ENCODE measurements around the gene PLAU.
A peak's percentile ranks its signal among the peaks of the same experiment; 100 is the strongest.

PLAU gene

DNA sequence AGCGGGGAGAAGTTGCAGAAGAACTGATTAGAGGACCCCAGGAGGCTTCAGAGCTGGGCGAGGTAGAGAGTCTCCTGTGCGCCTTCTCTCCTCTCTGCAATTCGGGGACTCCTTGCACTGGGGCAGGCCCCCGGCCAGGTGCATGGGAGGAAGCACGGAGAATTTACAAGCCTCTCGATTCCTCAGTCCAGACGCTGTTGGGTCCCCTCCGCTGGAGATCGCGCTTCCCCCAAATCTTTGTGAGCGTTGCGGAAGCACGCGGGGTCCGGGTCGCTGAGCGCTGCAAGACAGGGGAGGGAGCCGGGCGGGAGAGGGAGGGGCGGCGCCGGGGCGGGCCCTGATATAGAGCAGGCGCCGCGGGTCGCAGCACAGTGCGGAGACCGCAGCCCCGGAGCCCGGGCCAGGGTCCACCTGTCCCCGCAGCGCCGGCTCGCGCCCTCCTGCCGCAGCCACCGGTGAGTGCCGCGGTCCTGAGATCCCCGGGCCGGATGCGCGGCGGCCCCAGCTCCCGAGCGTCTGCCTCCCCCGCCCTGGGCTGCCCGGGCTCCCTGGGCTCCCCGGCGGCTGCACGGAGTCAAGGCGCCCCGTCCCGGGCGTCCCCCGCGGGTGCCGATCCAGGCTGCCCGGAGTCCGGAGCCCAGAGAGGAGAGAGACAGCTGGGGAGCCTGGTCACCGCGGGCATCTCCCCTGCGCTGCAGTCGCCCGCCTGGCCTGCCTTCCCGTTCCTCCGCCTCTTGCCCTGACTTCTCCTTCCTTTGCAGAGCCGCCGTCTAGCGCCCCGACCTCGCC lies at the start of gene PLAU:
Gene PLAU, plus strand, starts transcription at position 369 of the 789 bp plus-strand sequence. CDS start 424 bp downstream, outside the sequence.
- CTCF ChIA-PET = interaction anchor here (0.7 to 1.7 kb wide), 5 partner anchors 9 to 29 kb away, joined by 3 to 7 read pairs (median 3); no protein-coding TSS in a partner anchor
- Mint-ChIP-seq H3K27ac (no peak within 1 kb of the TSS), H3K9me3 (no peaks in the 10 kb centered on the region), H3K27me3 (peaks cover 95% of the 10 kb centered on the region), H3K4me3 (peak within 1 kb of the TSS; percentile 86), H3K36me3 (no peaks in the 10 kb centered on the region), H3K4me1 (peaks cover 46% of the 10 kb centered on the region)
- DNase-seq = peak; percentile 67

DNA sequence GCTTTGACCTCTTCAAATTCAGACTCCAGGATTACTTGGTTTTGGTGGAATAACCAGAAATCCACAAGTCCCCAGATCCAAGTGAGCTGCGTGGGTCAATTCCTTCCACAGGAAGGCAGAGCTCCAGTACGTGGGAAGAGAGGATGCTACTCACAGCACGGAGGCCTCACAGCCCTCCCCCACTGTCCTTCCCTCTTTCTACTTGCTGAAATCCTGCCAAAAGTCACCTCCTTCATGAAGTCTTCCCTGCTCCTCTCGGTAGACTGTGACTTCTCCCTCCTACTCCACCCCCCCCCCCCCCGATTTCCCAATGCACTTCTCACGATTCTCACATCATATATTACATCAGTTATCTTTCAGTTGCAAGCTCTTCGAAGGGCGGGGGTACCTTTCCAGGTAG lies 48.9 kb upstream of the PLAU start:
- peaks cover 65% of the 10 kb centered on the region for H3K36me3 Mint-ChIP-seq
- H3K27me3 Mint-ChIP-seq = no peaks in the 10 kb centered on the region
- CTCF ChIA-PET = interaction anchor here (3.5 to 3.9 kb wide), 2 partner anchors 12 to 17 kb away, joined by 19 to 28 read pairs; no protein-coding TSS in a partner anchor
- H3K4me1 Mint-ChIP-seq = peaks cover 92% of the 10 kb centered on the region
- no peak overlapping the region for H3K27ac Mint-ChIP-seq
- H3K4me3 Mint-ChIP-seq = no peak overlapping the region
- no peak for DNase-seq
- H3K9me3 Mint-ChIP-seq = no peaks in the 10 kb centered on the region

DNA sequence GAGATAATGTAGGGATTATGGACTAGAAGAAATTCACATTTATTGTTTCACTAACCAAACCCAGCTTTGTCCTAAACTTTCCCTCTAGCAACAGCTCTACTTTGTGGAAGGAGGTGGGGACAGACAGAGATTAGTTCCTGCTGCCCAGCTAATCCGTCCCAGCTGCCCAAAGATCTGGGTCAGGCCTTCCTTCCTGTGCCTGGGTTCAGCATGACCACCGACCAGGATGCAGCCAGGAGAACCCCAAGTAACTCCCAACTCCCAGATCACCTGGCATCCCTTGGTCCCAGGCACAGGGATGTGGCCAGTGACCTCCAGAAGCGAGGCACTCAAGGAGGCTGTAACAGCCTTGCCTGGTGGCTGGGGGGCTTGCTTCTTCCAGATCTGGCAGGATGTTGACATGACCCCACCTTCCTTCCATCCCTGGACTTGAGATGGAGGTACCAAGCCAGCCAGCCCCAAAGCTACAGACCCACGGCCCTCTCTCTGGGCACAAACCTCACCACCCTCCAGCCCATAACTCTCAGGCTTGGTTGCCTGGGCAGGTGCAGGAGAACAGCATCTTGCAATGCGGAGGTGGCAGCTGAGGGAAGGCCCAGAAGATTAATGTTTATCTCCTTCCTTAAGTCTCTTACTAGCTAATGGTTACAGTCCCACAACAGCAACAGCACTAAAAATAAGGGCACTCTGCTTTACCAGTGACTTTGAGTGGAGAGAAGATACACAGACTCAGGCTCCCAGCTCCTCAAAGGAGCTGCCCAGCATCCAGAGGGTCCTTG lies 47.7 kb upstream of the PLAU start:
- H3K36me3 Mint-ChIP-seq = peaks cover 62% of the 10 kb centered on the region
- peak overlapping the region; percentile 55 for H3K27ac Mint-ChIP-seq
- CTCF ChIA-PET = interaction anchor here (0.8 to 3.9 kb wide), 3 partner anchors 14 to 23 kb away, joined by 5 to 28 read pairs (median 19); no protein-coding TSS in a partner anchor
- no peak overlapping the region for H3K4me3 Mint-ChIP-seq
- no peak for DNase-seq
- no peaks in the 10 kb centered on the region for H3K9me3 Mint-ChIP-seq
- H3K27me3 Mint-ChIP-seq = no peaks in the 10 kb centered on the region
- H3K4me1 Mint-ChIP-seq = peaks cover 91% of the 10 kb centered on the region

DNA sequence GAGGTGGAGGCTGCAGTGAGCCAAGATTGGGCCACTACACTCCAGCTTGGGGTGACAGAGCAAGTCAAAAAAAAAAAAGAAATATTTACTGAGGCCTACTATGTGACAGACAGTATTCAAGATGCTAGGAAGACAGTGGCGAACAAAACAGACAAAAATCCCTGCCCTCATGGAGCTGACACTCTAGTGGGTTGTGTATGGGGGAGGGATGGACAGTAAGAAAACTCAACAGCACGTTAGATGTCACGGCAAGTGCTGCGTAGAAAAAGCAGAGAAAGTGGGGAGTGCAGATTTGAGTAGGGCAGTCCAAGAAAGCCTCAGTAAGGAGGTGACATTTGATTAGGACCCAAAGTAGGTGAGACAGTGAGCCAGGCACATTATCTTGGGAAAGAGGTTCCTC lies 46.7 kb upstream of the PLAU start:
- Mint-ChIP-seq H3K27ac (peak overlapping the region; percentile 96), H3K27me3 (no peaks in the 10 kb centered on the region), H3K9me3 (no peaks in the 10 kb centered on the region), H3K4me3 (peak overlapping the region; percentile 6), H3K36me3 (peaks cover 65% of the 10 kb centered on the region), H3K4me1 (peaks cover 90% of the 10 kb centered on the region)
- no peak for DNase-seq
- CTCF ChIA-PET = interaction anchor here (0.8 to 4.1 kb wide), 5 partner anchors 10 to 22 kb away, joined by 4 to 28 read pairs (median 19); partner anchors contain the start of gene CAMK2G

DNA sequence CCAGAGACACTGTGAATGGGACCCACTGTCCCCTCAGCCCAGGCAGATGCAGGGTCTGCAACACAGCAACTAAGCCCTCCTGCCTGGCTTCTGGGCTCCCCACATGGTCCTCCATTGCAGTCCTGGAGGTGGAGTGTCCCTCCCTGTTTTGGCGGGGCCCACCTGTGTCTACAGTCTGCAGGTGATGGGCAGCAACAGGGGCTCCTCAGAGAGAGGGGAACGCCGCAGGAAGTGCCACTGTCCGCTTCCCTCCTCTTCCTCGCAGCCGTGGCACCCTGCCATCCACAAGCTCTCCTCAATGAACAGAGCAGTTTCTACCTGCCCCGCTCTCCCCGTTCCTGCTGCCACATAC lies 45.8 kb upstream of the PLAU start:
- CTCF ChIA-PET = interaction anchor here (0.7 to 4.1 kb wide), 6 partner anchors 8 to 216 kb away, joined by 3 to 25 read pairs (median 5); partner anchors contain the start of gene CAMK2G
- H3K27ac Mint-ChIP-seq = peak overlapping the region; percentile 96
- no peak for DNase-seq
- peak overlapping the region; percentile 80 for H3K4me3 Mint-ChIP-seq
- no peaks in the 10 kb centered on the region for H3K27me3 Mint-ChIP-seq
- H3K4me1 Mint-ChIP-seq = peaks cover 85% of the 10 kb centered on the region
- H3K36me3 Mint-ChIP-seq = peaks cover 64% of the 10 kb centered on the region
- no peaks in the 10 kb centered on the region for H3K9me3 Mint-ChIP-seq

DNA sequence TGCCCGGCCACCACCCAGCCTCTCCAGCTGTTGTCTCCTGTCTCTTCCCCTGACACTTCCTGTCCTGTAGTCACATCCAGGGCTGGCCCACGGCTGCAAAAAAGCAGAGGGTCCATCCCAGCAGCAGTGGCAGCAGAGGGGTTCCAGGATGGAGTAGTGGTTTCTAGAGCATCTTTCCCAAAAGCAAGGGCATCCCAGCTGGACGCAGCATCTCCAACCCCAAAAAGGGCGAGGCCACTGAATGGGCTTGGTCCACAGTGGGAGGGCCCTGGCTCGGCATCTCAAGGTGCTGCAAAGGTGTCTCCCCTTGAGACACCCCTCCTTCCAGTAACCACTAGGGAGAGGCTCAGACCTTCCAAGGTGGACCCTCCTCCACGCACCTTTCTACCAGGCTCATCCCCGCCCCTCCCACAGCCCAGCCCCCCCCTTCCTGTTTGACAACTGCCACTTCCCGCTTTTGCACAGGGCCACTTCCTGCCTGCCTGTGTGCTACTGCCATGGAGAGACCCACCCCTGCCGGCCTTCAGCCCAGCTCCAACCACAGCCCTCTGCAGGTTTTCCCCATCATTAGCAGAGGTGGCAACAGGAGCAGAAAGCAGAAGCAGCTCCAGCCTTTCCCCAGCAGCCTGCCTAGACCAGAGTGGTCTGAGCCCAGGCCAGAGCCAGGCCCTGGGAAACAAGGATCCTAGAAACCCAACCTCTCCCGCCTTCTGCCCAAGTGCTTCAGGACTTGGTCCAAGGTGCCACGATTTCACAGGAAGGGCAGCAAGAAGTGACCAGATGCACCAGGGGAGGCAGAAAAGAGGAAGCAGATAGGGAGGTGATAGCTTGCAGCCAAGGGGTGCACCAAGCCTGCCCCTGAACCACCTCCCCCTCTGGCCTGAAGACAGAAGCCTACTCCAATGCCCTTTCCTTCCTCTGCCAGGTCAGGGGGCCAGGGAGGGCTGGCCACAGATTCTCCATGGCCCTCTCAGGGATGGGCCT lies 45.2 kb upstream of the PLAU start:
- Mint-ChIP-seq H3K9me3 (no peaks in the 10 kb centered on the region), H3K27ac (peak overlapping the region; percentile 96), H3K27me3 (no peaks in the 10 kb centered on the region), H3K36me3 (peaks cover 63% of the 10 kb centered on the region), H3K4me3 (peak overlapping the region; percentile 80), H3K4me1 (peaks cover 85% of the 10 kb centered on the region)
- peak; percentile 74 for DNase-seq
- CTCF ChIA-PET = interaction anchor here (0.7 to 4.1 kb wide), 9 partner anchors 8 to 216 kb away, joined by 3 to 25 read pairs (median 3); partner anchors contain the start of gene CAMK2G

DNA sequence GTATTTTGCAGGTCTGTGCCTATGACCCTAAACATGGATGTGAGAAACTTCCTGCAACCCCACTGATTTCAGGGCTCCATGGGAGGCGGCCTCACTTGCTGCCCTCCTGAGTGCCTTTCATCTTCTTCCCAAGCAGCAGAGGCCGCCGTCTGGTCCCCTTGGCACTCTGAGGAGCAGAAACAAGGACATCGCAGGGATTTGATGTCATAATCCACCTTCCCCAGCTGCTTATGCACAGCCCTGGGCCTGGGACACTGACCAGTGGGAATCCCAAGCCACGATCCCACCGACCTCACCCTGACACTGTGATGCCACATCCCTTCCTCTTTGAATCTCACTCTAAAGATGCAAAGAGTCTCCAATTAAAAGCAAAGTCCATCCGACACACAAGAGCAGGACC lies 44.3 kb upstream of the PLAU start:
- Mint-ChIP-seq H3K27me3 (no peaks in the 10 kb centered on the region), H3K4me3 (peak overlapping the region; percentile 80), H3K9me3 (no peaks in the 10 kb centered on the region), H3K27ac (peak overlapping the region; percentile 96), H3K36me3 (peaks cover 69% of the 10 kb centered on the region), H3K4me1 (peaks cover 85% of the 10 kb centered on the region)
- DNase-seq = no peak
- CTCF ChIA-PET = interaction anchor here (1.2 to 4.1 kb wide), 4 partner anchors 9 to 20 kb away, joined by 3 to 25 read pairs (median 4); no protein-coding TSS in a partner anchor

DNA sequence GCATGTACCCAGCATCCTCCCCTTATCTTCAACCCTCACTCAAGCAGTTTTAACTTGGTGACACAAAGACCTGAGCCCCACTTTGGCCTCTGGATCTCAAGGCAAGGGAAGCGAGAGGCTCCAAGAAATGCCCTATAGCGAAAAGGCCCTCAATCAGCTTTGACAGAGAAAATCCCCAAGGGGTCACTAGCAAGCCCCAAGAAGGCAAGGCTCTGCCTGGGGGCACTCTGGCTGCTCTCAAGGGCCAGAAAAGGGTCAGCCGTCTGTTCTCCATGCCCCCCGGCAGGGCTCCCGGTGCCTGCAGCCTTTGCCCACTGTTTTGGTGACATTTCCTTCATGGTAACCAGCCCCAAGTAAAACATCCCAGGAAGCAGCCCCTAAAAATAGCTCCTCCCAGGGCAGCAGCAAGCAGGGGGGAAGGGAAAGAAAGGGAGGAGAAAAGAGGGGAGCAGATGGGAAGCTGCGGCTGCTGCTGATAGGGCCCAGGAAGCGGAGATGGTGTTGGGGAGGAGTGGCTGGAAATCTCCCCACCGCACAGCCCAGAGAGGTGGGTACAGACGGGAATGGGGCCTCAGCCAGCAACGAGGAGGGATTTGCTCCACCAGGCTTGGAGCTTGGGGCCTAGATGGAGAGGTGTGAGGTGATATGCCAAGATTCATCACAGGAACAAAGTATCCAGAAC lies 43.7 kb upstream of the PLAU start:
- DNase-seq = no peak
- Mint-ChIP-seq H3K9me3 (no peaks in the 10 kb centered on the region), H3K4me3 (no peak overlapping the region), H3K27ac (peak overlapping the region; percentile 96), H3K27me3 (no peaks in the 10 kb centered on the region), H3K4me1 (peaks cover 89% of the 10 kb centered on the region), H3K36me3 (peaks cover 73% of the 10 kb centered on the region)
- CTCF ChIA-PET = interaction anchor here (4.1 kb wide), 1 partner anchor 12 kb away, joined by 25 read pairs; no protein-coding TSS in a partner anchor

DNA sequence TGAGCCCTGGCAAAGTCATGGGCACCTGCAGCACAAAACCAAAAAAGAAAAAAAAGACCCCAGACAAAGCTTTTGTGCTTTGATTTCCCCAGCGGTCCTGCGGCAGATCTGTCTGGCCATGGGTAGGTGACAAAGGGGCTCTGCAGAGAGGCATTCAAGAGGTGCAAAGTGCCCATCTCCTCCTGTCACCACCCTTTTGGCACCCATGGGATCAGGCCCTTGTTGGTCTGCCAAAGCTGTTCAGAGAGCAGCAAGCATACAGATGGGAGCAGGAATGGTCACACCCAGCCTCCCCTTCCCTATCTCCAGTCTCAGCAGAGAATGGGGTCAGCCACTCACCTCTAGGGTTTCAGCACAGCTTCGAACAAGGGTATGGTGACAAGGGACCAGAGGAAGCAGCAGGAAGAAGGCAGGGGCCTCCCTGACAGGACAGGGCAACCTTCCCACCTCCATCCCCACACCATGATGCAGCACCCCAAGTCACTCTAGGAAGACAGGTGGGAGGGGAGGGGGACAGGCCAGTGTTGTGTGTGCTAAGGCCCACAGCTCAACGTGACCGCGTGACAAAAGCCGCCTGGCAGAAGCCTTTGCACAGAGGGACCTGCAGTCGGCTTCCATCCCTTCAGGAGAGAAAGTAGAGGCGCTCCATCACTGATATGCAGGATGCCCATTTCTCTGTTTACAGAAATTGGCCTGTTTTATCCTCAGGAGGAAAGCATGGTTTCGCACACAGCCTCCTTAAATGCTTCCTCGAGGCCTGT lies 42.9 kb upstream of the PLAU start:
- Mint-ChIP-seq H3K9me3 (no peaks in the 10 kb centered on the region), H3K27me3 (no peaks in the 10 kb centered on the region), H3K4me1 (peaks cover 90% of the 10 kb centered on the region), H3K4me3 (no peak overlapping the region), H3K27ac (peak overlapping the region; percentile 82), H3K36me3 (peaks cover 75% of the 10 kb centered on the region)
- DNase-seq = no peak
- CTCF ChIA-PET = interaction anchor here (4.1 kb wide), 1 partner anchor 11 kb away, joined by 25 read pairs; no protein-coding TSS in a partner anchor

DNA sequence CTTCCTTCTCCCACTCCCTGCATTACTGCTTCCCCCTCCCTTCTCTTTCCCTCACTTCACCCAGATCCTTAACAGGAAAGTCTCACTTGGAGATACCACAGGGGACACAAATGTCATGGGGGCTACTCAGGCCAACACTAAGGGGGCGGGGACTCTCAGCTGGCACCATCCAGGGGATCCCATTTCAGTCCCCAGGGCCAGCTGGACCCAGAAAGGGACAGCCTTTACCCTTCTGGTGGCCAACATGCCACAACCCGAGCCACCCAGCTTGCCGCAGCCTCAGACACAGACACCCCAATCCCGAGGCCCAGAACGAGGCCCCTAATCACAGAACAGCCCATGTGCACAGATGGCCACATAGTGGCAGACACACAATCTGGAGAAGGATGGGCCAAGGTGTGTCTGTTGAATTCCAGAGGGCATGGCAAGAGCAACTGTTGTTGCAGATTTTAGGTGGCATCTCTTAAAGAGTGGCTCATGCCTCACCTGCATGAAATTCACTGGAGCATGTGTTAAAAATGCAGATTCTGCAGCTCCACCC lies 42.2 kb upstream of the PLAU start:
- Mint-ChIP-seq H3K36me3 (peaks cover 71% of the 10 kb centered on the region), H3K27me3 (no peaks in the 10 kb centered on the region), H3K4me1 (peaks cover 87% of the 10 kb centered on the region), H3K27ac (peak overlapping the region; percentile 25), H3K4me3 (no peak overlapping the region), H3K9me3 (no peaks in the 10 kb centered on the region)
- no peak for DNase-seq
- CTCF ChIA-PET = interaction anchor here (1.1 to 2.1 kb wide), 2 partner anchors 11 to 17 kb away, joined by 3 to 10 read pairs; no protein-coding TSS in a partner anchor

DNA sequence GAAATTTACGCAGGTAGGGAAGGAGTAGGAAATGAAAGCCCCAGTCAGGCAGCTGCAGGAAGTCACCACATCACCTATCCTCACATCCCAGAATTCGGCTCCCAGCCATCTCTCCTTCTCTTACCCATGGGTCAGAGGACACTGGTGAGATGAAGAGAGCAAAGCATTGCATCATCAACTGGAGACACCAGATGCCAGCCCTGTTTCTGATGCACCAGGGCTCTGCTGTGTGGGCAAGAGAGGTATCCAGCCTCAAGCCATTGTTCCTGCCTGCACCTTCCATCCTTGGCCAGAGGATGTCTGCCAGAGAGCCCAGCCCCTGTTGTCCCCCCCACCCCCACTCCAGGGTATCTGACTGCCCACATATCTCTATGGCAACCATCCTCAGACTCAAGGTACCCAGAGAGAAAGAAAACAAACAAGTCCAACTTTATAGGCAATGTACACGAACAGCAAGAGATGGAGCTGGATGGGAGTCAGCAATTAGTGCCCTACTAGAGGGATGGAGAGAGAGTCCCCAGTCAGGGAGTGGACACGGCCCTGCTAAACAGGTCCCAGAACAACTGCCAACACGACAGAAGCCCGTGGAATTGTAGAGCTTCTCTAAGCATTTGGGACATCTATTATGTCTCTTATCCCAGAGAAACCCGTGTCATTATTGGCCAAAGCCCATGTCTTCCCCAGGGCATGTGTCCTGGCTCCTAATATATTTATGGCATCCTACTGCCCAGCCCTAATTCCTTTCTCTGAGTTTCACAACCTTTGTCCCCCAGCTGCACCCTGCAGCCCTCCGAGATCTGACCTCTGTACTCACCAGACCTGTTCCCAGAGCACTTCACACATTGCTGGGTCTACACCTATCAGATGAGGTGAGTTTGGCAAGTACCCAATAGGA lies 39.4 kb upstream of the PLAU start:
- peaks cover 53% of the 10 kb centered on the region for H3K36me3 Mint-ChIP-seq
- H3K9me3 Mint-ChIP-seq = no peaks in the 10 kb centered on the region
- peak overlapping the region; percentile 77 for H3K4me3 Mint-ChIP-seq
- no peak for DNase-seq
- CTCF ChIA-PET = interaction anchor here (1.2 kb wide), 1 partner anchor 18 kb away, joined by 3 read pairs; no protein-coding TSS in a partner anchor
- H3K27me3 Mint-ChIP-seq = no peaks in the 10 kb centered on the region
- H3K27ac Mint-ChIP-seq = peak overlapping the region; percentile 60
- peaks cover 75% of the 10 kb centered on the region for H3K4me1 Mint-ChIP-seq

Measured in activated naive CD4-positive, alpha-beta T cell treated with anti-CD3 and anti-CD28 coated beads, Interleukin-2, amount 10 ng/mL, durations not matched to agents 7 days and 5 days (primary cell).